Muscle of arm (tissue), 14 donors: ENCODE data around the gene REEP1. TPM values are rescaled to one million over a fixed set of nuclear protein-coding genes. Genes with fewer than 3 reads are reported as not detected.

Experiments
- DNase-seq: peaks from one replicate; pipeline ENCODE4 v3.0.0-alpha.2; 2013
- long read RNA-seq, 11 donors: transcript quantifications; one replicate each; lab custom pipeline, GENCODE V29; 2026
- polyA plus RNA-seq, 12 donors: library from polyadenylated mRNA; unstranded; fragments of 120-200 nt; gene quantifications; one replicate each; pipeline ENCODE4 v1.2.1, GENCODE V29; 2013; ENCODE audit not compliant: insufficient read length in 12 of 12

REEP1 gene
- 100 to 1,000 TPM in 3 of 12 donors, 10 to 100 TPM in 9; 35.8 to 183 (median 70.7) TPM for polyA plus RNA-seq
- long read RNA-seq, donor 1, transcript REEP1-201 (7 exons, 3,857 nt), result major isoform, 8 of 8 reads
- long read RNA-seq, donor 1, partial matches to known transcripts, result 0 of 8 reads
- long read RNA-seq, donor 1, other reads (novel, unspliced or antisense), result 0 of 8 reads
- long read RNA-seq, donor 2, partial matches to known transcripts, result 5 of 7 reads
- long read RNA-seq, donor 2, other reads (novel, unspliced or antisense), result 0 of 7 reads
- long read RNA-seq, donor 3, partial matches to known transcripts, result 0 of 1 reads
- long read RNA-seq, donor 3, other reads (novel, unspliced or antisense), result 0 of 1 reads
- long read RNA-seq, donor 4, result 0 reads
- long read RNA-seq, donor 5, partial matches to known transcripts, result 12 of 15 reads
- long read RNA-seq, donor 5, other reads (novel, unspliced or antisense), result 0 of 15 reads
- long read RNA-seq, donor 6, partial matches to known transcripts, result 0 of 3 reads
- long read RNA-seq, donor 6, other reads (novel, unspliced or antisense), result 0 of 3 reads
- long read RNA-seq, donor 7, partial matches to known transcripts, result 19 of 24 reads
- long read RNA-seq, donor 7, other reads (novel, unspliced or antisense), result 0 of 24 reads
- long read RNA-seq, donor 8, partial matches to known transcripts, result 20 of 29 reads
- long read RNA-seq, donor 8, other reads (novel, unspliced or antisense), result 6 of 29 reads
- long read RNA-seq, donor 9, result 0 reads
- long read RNA-seq, donor 10, partial matches to known transcripts, result 18 of 20 reads
- long read RNA-seq, donor 10, other reads (novel, unspliced or antisense), result 0 of 20 reads
- long read RNA-seq, donor 11, partial matches to known transcripts, result 0 of 4 reads
- long read RNA-seq, donor 11, other reads (novel, unspliced or antisense), result 0 of 4 reads

- DNase-seq, result no peak
Observed at GRCh38 chr2:86337244-86337835, at the start of gene REEP1. Gene REEP1, minus strand, starts transcription at chr2:86337626. Its CDS starts 116 bp downstream, at chr2:86337510.

- no peak for DNase-seq
Observed at GRCh38 chr2:86383844-86384243, 46.4 kb upstream of the REEP1 start.

GRCh38 chr2:86382698-86383097 lies 45.3 kb upstream of the REEP1 start:
- DNase-seq, result no peak

- no peak for DNase-seq
Observed at GRCh38 chr2:86382108-86382507, 44.7 kb upstream of the REEP1 start.

- DNase-seq, result no peak
Observed at GRCh38 chr2:86378469-86378868, 41.0 kb upstream of the REEP1 start.

GRCh38 chr2:86375623-86376022 lies 38.2 kb upstream of the REEP1 start:
- DNase-seq, result no peak

- DNase-seq, result no peak
Observed at GRCh38 chr2:86372641-86373502, 35.4 kb upstream of the REEP1 start.

- no peak for DNase-seq
Observed at GRCh38 chr2:86372133-86372532, 34.7 kb upstream of the REEP1 start.

GRCh38 chr2:86371527-86371926 lies 34.1 kb upstream of the REEP1 start:
- no peak for DNase-seq

- no peak for DNase-seq
Observed at GRCh38 chr2:86370579-86370978, 33.2 kb upstream of the REEP1 start.

GRCh38 chr2:86368161-86368824 lies 30.9 kb upstream of the REEP1 start:
- DNase-seq, result no peak

- DNase-seq, result no peak
Observed at GRCh38 chr2:86367499-86367777, 30.0 kb upstream of the REEP1 start.

GRCh38 chr2:86366651-86367498 lies 29.4 kb upstream of the REEP1 start:
- no peak for DNase-seq

GRCh38 chr2:86364894-86365293 lies 27.5 kb upstream of the REEP1 start:
- no peak for DNase-seq

GRCh38 chr2:86360776-86361175 lies 23.4 kb upstream of the REEP1 start:
- DNase-seq, result no peak

- no peak for DNase-seq
Observed at GRCh38 chr2:86358957-86359356, 21.5 kb upstream of the REEP1 start.

GRCh38 chr2:86357392-86357963 lies 20.1 kb upstream of the REEP1 start:
- DNase-seq, result no peak

- no peak for DNase-seq
Observed at GRCh38 chr2:86352727-86353221, 15.3 kb upstream of the REEP1 start.

GRCh38 chr2:86352137-86352726 lies 14.8 kb upstream of the REEP1 start:
- no peak for DNase-seq
